Measurements from ENCODE around the gene SRSF3. TPM values are rescaled to one million over a fixed set of nuclear protein-coding genes. Genes with fewer than 3 reads are reported as not detected.

SRSF3 gene
- total RNA-seq, result 340 TPM

DNA sequence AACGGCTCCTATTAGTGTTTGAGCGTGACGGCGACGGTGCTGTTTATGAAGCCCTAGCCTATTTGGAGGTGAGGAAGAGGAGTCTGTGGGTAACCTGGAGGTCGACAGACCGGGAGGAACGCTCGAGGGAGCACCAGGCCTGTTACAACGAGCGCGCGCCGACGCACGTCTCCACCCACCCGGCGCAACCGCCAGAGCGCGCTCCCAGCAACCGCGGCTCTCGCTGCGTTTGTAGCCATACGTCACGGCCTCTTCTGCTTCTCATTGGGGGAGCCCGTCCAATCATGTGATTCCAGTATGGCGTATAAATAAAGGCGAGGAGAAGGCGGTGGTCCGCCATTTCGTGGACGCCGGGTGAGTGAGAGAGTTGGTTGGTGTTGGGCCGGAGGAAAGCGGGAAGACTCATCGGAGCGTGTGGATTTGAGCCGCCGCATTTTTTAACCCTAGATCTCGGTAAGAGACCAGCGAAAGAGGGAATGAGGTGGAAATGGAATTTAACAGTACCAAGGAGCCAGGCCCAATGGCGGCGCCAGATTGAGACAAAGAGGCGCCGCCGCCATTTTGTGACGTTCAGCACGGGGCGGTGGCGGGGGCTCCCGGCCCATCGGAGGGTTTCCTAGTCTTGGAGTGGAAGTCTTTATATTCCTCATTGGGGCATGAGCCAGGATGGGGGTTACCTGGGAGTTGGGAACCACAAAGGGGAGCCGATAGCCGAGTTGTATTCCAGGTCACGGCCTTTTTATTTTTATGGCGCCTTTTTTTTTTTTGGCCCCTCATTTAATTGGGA lies at the start of gene SRSF3:
Gene SRSF3 (plus strand): TSS at position 334 of the 787 bp plus-strand sequence. CDS start 2,401 bp downstream, outside the sequence.
- DNase-seq (ENCODE audit: low read depth in 2 of 3, low spot score in 2 of 3), result peak; percentile 93 to 98 (median 98)

DNA sequence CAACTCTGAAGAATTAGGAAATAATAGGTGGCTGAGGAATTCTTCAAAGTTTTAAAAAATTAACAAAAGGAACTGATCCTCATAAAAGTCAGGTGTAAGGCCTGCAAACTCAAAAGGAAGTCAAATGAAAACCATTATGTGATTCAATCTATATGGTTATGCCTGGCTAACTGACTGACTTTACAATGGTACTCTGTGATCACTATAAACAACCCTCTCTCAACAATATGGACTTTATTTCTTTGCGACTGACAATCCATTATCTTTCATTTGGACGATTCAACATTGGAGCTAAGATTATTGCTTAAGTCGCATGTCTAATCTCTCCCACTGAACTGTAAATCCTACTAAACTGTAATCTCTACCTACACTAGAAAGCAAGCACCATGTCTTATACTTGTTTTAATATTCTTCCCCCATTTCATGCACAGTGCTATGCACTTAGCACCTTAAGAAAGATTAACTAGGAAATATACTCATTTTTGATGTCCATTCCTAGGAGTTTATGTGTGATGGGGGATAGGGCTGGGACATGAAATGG lies 48.3 kb upstream of the SRSF3 start:
- no peak for DNase-seq (ENCODE audit: low read depth in 2 of 3, low spot score in 2 of 3)

DNA sequence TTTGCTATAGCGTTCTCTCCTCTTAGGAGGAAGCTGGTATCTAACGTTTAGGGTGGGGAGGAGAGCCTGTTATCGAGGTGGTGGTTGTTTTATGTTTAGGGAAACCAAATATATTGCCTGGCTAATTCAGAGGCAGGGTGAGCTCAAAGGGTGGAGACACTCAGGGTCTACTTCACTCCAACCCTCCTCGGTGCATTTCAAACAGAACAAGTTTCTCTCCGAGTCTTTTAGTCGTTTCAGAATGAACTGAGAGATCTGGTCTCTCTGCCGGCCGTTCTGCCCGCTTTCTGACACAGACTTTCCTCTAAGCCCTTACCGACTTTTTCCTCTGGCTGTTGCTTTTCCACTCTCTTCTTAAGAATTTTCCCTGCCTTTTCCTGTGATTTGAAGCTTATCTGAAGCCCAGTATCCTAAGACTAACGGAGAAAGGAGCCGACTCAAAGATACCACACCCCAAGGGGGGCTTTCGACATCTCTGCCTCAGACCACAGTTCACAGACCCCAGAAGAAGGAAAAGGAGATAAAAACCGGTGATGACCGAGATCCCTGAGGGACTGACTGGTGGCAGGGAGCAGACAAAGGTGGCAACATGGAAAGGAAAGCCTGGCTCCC lies 47.7 kb upstream of the SRSF3 start:
- DNase-seq (ENCODE audit: low read depth in 2 of 3, low spot score in 2 of 3), result peak in 2 of 3 donors; percentile 9 to 11

DNA sequence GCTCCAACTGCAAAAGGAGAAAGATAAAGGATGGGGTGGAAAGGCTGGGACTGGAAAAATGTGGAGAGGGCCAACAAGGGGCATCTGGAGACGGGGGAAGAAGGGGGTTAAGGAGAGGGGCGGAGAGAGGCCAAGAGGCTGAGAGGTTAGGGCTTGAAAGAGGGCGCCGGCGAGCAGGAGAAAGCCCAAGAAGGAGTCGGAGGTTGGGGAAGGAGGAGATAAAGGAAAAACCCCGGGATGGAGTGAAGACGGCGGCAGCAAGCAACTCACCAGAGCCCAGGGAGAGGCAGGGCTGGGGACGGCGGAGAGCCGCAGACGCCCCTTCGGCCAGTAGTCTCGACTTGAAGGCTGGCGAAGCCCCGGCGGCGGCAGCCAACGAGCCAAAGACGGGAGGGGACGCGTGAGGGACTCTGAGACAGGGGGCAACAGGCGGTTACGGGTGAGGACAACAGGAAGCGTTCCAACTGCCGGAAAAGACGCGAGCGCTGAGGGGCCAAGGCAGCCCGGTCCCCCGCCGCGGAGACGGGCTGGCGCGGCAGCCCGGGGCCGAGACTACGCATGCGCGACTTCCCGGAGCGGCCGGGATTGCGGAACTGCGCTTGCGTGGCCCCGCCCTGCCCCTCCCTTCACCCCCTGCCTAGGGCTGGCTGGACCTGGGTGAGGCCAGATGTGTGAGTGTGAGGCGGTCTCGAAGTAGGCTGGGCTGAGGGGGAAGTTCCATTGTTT lies 47.1 kb upstream of the SRSF3 start, which contains the start of gene STK38:
Gene STK38 (minus strand): TSS at position 560 of the 726 bp plus-strand sequence. CDS start 7,277 bp downstream, outside the sequence.
- DNase-seq (ENCODE audit: low read depth in 2 of 3, low spot score in 2 of 3), result peak; percentile 89 to 95 (median 93)

GRCh38 chr6:36547646-36548400 lies 46.3 kb upstream of the SRSF3 start:
- DNase-seq (ENCODE audit: low read depth in 2 of 3, low spot score in 2 of 3), result peak in 1 of 3 donors; percentile 9

GRCh38 chr6:36548401-36548743 lies 45.8 kb upstream of the SRSF3 start:
- DNase-seq (ENCODE audit: low read depth in 2 of 3, low spot score in 2 of 3), result no peak

- no peak for DNase-seq (ENCODE audit: low read depth in 2 of 3, low spot score in 2 of 3)
Measured at GRCh38 chr6:36550473-36551000, 43.6 kb upstream of the SRSF3 start.

GRCh38 chr6:36555750-36556252 lies 38.4 kb upstream of the SRSF3 start:
- no peak for DNase-seq (ENCODE audit: low read depth in 2 of 3, low spot score in 2 of 3)

DNA sequence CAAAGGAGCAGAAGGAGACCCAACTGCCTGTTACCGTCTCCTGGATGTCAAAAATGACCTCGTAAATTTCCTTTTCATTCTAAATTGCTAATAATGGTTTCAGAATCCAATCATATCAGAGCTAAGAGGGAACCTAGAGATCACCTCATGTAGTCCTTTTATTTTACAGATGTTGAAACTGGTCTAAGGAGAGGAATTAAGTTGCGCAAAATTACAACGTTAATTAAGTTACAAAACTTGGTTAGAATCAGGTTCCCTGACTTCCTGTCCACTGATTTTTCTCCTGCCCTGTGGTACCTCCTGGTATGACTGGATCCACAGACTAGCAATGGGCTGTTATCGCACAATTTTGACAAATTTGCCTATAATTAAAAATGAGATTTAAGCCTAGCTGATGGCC lies 37.9 kb upstream of the SRSF3 start:
- no peak for DNase-seq (ENCODE audit: low read depth in 2 of 3, low spot score in 2 of 3)

- DNase-seq (ENCODE audit: low read depth in 2 of 3, low spot score in 2 of 3), result no peak
Measured at GRCh38 chr6:36559011-36559793, 35.0 kb upstream of the SRSF3 start.

DNA sequence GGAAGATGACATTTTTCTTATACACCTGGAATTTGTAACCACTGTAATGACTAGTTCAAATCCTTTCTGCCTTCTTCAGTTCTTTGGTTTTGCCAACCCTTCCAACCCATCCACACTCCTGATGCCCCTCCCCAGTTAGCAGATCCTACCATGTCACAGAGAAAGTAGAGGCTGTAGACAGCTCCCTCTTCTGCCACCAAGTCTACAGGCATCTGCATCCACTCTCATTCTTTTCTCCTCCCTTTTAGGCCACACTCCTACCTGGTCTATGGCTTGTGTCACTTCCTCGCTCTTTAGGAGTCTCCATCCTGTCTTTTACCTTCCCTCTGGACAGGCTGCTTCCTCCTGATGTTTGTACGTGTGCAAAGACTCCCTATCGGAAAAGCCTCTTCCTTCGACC lies 33.3 kb upstream of the SRSF3 start:
- no peak for DNase-seq (ENCODE audit: low read depth in 2 of 3, low spot score in 2 of 3)

GRCh38 chr6:36563237-36563927 lies 30.8 kb upstream of the SRSF3 start:
- no peak for DNase-seq (ENCODE audit: low read depth in 2 of 3, low spot score in 2 of 3)

DNA sequence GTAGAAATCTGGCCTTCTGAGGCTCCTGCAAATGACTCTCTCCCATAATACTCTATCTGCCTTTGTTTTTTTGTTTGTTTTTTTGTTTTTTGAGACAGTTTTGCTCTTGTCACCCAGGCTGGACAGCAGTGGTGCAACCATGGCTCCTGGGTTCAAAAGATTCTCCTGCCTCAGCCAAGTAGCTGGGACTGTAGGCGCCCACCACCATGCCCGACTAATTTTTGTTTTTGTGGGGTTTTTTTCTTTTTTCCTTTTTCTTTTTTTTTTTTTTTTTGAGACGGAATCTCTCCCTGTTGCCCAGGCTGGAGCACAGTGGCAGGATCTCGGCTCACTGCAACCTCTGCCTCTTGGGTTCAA lies 30.3 kb upstream of the SRSF3 start:
- DNase-seq (ENCODE audit: low read depth in 2 of 3, low spot score in 2 of 3), result no peak

DNA sequence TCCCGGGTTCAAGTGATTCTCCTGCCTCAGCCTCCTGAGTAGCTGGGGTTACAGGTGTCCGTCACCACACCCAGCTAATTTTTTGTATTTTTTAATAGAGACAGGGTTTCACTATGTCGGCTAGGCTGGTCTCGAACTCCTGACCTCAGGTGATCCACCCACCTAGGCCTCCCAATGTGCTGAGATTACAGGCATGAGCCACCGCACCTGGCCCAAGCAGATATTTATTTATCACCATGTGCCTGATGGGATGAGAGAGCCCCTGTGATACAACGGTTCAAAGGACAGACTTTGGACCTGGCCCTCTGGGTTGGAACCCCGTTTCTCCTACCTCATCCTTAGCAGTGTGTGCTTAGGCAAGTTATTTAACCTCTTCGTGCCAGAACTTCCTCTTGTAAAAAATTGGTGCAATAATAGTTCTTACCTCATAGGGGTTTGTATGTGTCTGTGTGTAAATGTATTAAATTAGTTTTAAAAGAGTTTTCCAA lies 27.7 kb upstream of the SRSF3 start:
- DNase-seq (ENCODE audit: low read depth in 2 of 3, low spot score in 2 of 3), result no peak

DNA sequence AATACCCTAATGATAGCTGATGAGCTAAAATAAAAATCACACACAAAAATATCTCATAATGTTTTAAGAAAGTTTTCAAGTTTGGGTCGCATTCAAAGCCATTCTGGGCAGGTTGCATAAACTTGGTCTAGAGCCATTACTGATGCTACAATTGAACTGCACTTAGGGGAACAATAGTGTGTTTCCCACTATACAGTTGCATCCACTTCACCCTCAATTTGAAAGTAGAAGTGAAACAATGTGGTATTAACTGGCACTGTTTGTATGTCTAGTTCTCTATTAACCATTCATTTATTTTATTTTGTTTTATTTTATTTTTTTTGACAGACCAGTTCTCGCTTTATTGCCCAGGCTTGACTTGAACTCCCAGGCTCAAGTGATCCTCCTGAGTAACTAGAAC lies 23.9 kb upstream of the SRSF3 start:
- DNase-seq (ENCODE audit: low read depth in 2 of 3, low spot score in 2 of 3), result no peak

DNA sequence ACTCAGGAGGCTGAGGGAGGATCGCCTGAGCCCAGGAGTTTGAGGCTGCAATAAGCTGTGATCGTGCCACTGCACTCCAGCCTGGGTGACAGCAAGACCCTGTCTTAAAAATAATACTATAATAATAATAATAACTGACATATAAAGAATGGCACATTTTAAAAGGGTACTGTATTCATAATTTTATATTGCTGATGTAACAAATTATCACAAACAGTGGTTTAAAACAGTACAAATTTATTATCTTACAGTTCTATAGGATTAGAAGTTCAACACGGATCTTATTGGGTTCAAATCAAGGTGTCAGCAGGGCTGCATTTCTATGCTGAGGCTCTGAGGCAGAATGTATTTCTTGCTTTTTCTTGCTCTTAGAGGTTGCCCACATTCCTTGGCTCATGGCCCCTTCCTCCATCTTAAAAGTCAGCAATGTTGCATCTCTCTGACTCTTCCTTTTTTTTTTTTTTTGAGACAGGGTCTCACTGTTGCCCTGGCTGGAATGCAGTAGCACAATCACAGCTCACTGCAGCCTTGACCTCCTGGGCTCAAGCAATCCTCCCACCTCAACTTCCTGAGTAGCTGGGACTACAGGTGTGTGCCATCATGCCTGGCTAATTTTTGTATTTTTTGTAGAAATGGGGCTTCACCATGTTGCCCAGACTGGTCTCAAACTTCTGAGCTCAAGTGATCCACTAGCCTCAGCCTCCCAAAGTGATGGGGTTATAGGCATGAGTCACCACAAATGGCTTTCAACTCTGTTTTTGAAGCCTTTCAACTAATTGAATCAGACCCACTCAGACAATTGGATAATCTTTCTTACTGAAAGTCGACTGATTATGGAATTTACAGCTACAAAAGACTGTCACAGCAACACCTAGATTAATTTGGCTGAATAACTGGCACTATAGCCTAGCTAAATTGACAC lies 22.8 kb upstream of the SRSF3 start:
- DNase-seq (ENCODE audit: low read depth in 2 of 3, low spot score in 2 of 3), result no peak
